ENCODE measurements around the gene NRK.
"Not testable (repeated sequence)": the region's sequence is repeated elsewhere in the genome, so short reads cannot be mapped to it uniquely, and the experiment has no call there.

The NRK gene, protein sequence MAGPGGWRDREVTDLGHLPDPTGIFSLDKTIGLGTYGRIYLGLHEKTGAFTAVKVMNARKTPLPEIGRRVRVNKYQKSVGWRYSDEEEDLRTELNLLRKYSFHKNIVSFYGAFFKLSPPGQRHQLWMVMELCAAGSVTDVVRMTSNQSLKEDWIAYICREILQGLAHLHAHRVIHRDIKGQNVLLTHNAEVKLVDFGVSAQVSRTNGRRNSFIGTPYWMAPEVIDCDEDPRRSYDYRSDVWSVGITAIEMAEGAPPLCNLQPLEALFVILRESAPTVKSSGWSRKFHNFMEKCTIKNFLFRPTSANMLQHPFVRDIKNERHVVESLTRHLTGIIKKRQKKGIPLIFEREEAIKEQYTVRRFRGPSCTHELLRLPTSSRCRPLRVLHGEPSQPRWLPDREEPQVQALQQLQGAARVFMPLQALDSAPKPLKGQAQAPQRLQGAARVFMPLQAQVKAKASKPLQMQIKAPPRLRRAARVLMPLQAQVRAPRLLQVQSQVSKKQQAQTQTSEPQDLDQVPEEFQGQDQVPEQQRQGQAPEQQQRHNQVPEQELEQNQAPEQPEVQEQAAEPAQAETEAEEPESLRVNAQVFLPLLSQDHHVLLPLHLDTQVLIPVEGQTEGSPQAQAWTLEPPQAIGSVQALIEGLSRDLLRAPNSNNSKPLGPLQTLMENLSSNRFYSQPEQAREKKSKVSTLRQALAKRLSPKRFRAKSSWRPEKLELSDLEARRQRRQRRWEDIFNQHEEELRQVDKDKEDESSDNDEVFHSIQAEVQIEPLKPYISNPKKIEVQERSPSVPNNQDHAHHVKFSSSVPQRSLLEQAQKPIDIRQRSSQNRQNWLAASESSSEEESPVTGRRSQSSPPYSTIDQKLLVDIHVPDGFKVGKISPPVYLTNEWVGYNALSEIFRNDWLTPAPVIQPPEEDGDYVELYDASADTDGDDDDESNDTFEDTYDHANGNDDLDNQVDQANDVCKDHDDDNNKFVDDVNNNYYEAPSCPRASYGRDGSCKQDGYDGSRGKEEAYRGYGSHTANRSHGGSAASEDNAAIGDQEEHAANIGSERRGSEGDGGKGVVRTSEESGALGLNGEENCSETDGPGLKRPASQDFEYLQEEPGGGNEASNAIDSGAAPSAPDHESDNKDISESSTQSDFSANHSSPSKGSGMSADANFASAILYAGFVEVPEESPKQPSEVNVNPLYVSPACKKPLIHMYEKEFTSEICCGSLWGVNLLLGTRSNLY (N-terminal part only)

DNA sequence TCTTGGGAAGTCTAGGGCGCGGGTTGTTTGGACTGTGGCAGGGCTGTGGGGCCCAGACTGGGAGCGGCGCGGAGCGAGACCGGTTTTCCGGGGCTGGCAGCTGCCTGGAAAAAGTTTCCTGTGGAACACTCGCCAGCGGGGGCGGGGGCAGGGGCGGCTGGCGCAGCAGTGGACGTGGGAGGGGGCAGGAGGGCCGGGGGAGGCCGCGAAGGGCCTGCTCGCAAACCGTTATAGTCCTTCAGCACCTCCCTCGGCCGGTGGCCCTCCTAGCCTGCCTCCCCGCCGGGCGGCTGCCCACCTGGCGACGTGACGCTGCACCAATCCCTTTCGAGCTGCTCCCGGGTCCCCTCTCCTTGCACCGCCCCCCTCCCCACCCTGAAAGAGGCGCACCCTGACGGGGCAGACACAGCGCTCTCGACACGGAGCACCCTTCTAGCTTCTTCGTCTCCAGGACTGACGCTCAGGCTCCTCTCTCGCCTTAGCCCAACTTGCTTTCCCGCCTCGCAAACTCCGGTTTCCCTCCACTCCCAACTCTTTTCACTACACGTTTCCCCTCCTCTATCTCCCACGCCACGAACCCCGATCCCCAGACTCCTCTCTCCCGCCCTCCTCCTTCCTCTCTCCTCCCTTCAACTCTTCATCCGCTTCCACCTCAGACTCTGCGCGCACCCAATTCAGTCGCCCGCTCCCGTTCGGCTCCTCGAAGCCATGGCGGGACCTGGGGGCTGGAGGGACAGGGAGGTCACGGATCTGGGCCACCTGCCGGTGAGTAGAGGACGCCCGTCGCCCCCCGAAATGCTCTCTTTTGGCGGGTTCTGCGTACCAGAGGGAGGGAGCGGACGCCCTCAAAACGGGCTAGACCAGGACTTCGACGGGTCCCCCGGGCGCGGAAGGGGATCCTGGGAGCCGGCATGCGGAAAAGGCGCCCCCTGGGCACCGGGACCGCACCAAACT, at the start of gene NRK:
NRK (plus strand) TSS at position 402 of the 954 bp plus-strand sequence; CDS start at position 709, 307 bp downstream.
- DNase-seq = no peak

GRCh38 chrX:105773801-105774200, 48.5 kb upstream of the NRK start:
- no peak for DNase-seq

DNA sequence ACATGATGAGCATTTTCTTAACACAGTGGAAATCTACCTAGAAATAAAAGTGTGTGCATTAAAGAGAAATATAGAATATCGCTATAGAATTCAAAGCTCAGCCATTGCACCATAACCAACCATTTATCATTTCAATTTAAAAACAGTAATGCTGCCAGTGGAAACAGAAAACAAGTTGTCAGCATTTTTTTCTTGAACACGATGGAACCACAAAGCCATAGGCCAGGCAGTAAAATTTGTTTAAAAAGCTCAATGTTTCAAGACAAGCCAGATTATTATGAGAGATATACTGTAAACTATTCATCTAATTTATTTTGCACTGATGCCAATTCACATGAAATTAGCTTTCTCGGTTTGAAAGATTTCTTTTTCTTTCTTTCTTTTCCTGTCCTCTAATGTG, 46.7 kb upstream of the NRK start:
- DNase-seq = no peak

- no peak for DNase-seq
Observed at GRCh38 chrX:105781804-105782203, 40.5 kb upstream of the NRK start.

DNA sequence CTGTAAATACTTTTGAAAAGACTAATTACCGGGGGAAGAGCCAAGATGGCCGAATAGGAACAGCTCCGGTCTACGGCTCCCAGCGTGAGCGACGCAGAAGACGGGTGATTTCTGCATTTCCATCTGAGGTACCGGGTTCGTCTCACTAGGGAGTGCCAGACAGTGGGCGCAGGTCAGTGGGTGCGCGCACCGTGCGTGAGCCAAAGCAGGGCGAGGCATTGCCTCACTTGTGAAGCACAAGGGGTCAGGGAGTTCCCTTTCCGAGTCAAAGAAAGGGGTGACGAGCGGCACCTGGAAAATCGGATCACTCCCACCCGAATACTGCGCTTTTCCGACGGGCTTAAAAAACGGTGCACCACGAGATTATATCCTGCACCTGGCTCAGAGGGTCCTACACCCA, 25.5 kb upstream of the NRK start:
- DNase-seq = not testable (repeated sequence)

- DNase-seq = no peak
Observed at GRCh38 chrX:105803891-105804290, 18.4 kb upstream of the NRK start.

GRCh38 chrX:105805655-105806054, 16.7 kb upstream of the NRK start:
- DNase-seq = not testable (repeated sequence)

- no peak for DNase-seq
Observed at GRCh38 chrX:105816517-105816916, 5.8 kb upstream of the NRK start.

DNA sequence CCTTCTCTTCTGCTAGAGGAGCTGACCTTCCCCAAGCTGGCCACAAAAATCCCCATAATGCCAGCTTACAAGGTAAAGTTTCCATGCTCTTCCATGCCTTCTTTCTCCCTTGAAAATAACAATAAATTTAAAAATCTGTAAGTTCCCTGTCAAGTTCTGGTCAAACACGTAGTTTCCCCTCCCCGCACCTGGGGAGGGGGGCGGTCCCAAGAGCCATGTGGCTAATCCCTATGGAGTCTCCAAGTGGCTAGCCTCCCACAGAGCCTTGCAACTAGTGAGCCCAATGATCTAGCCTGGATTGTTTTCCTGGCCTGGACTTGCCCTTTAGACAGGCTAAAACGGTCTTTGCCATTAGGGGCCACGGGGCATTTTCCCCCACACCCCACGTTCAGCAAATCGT, 2.1 kb upstream of the NRK start:
- no peak for DNase-seq

DNA sequence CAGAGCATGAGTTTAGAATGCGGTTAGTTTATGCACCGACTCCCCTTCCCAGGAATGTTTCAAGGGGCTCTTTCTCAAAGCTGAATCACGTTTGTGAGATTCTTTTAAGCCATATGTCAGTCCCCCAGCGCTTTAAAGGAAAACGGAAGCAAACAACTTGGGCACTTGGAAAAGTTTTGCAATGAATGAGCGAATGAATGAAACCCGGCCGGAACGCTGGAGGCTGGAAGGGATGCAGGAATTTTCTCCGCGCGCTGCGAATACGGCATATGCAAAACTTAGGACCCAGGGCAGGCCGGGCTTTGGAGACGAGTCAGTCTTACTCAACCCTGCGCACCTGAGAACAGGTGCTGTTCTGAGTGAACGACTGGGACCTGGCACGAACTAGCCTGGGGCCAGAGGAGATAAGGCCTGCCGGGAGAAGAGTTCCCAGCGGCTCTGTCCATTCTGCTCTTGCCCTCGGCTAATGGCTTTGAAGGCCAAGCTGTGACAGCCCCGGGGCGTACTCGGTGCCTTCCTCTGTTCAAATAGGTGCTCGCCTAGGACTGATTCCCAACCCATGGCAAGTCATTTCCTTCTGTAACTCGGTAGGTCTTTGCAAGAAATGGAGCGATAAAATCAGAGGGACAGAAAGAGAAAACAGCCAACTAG, 743 bp upstream of the NRK start:
- DNase-seq = no peak

DNA sequence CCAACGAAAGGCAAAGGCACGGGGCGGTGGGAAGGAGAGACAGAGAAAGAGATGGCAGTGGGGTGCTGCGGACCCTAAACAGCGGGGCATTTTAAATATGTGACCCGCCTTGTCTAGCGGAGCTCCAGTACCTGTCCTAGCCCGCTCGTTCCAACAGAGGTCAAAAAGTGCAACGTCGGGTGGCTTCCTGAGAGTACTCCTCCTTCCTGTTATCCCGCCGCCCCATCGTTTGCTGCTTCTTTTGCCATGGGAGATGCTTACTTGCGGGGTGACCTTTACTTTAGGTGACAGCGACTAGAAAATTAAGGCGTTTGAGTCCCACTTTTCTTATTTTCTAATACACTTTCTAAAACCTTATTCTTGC, 735 bp downstream of the NRK start:
- DNase-seq = no peak

- no peak for DNase-seq
Observed at GRCh38 chrX:105829011-105829410, 6.7 kb downstream of the NRK start.

GRCh38 chrX:105837232-105837631, 14.9 kb downstream of the NRK start:
- no peak for DNase-seq

GRCh38 chrX:105845631-105846030, 23.3 kb downstream of the NRK start:
- no peak for DNase-seq

DNA sequence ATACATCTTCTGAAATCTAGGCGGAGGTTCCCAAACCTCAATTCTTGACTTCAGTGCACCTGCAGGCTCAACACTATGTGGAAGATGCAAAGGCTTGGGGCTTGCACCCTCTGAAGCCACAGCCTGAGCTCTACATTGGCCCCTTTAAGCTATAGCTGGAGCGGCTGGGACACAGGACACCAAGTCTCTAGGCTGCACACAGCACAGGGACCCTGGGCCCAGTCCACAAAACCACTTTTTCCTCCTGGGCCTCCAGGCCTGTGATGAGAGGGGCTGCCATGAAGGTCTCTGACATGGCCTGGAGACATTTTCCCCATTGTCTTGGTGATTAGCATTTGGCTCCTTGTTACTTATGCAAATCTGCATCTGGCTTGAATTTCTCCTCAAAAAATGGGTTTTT, 27.8 kb downstream of the NRK start:
- DNase-seq = not testable (repeated sequence)

DNA sequence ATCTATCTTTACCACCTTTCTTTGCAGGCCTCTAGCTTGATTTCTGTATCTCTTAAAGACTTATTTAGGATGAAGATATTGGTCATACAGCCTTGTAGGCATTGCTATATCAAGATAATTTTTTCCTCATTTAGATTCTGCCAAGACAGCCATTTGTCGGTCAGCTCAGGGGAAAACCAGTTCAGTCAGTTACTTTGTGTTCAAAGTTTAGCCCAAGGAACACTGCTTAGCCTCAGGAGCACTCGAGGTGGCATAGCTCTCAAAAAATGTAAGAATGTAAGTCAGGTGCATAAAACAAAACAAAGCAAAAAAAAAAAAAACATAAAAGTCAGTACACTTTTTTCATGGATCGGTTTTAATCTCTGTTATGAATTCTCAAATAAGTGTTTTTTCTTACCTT, 43.4 kb downstream of the NRK start:
- no peak for DNase-seq

DNA sequence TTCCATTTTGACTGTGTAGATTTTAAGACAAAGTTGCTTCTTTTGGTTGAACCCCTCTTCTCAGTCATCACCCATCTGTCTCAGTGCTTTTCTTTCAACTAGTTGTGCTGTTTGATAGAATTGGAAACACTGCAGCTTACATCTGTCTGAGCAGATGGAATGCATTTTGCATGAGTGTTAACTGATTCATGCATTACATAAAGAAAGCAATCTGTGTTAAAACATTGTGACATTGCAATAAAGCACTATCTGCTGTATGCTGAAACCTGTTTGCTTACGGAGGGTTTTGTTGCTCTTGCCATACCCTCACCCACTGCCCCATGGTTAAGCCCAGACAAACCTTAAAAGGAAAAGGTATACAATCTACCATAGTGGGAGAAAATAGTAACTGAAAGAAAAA, 47.4 kb downstream of the NRK start:
- DNase-seq = no peak

DNA sequence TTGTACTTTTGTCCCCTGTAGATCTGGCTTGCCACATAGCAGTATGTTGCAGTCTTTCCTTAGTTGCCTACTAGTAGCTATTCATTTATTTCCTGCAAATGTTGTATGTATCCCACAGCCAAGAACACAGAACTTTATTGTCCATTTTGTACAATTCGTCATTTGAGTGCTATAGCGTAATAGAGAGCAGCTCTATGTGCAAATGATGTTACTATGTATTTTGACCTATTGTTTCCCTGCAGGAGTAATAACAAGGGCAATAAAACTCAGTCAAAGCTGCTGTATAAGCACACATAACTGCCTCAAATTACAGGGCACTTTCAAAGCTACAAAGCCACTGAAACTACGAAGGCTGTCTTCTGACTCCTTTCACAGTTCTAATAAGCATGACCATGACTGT, 48.1 kb downstream of the NRK start:
- no peak for DNase-seq

DNA sequence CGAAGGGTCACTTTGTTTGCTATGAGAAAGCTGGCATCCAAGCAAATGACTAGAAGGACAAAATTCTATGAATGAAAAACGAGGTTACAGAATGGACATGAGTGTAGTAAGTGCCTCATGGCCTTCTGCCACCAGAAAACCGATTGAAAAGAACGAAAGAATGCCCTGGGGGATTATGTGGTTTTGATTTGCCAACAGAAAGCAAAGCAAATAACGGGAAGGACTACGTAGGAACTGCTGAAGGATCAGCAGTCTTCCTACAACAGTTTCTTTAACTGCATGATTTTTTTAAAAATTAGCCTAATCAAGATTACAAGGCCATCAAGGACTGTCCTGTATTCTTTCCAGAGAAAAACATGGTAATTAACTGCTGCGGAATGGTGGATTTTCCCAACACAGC, 50.6 kb downstream of the NRK start:
- DNase-seq = no peak

- no peak for DNase-seq
Observed at GRCh38 chrX:105874790-105875189, 52.5 kb downstream of the NRK start.

GRCh38 chrX:105876658-105877057, 54.3 kb downstream of the NRK start:
- no peak for DNase-seq

- no peak for DNase-seq
Observed at GRCh38 chrX:105880491-105880890, 58.2 kb downstream of the NRK start.

All from CD4-positive, alpha-beta T cell treated with Interleukin-15 for 1 hour (primary cell).